Measurements from ENCODE around the gene CACNA1C.

- TF ChIP-seq POLR2AphosphoS5 (IDR thresholded peaks at IDR 0.05; ENCODE audit: low read depth, low read length) (no peak), POLR2A (IDR thresholded peaks at IDR 0.05; ENCODE audit: low read depth, low read length) (no peak)
Observed at GRCh38 chr12:2248901-2249381, 196.2 kb downstream of the CACNA1C start.

Data from GM12891 (cell line).